Activated CD8-positive, alpha-beta T cell treated with anti-CD3 and anti-CD28 coated beads, Interleukin-2, amount 10 ng/mL, durations not matched to agents 7 days and 5 days (primary cell): ENCODE data around the gene TANC2. TPM values are rescaled to one million over a fixed set of nuclear protein-coding genes. Genes with fewer than 3 reads are reported as not detected.
"Not testable (repeated sequence)": the region's sequence is repeated elsewhere in the genome, so short reads cannot be mapped to it uniquely, and the experiment has no call there.

ENCODE experiments used
- ATAC-seq: fragments of 150-1000 bp; cut with Tn5 transposase; one replicate; pipeline ENCODE4 v1.10.0; 2021; ENCODE audit warnings: moderate library complexity
- CTCF ChIA-PET: fragments of 350-600 bp; sonication (Branson Sonifier 250); formaldehyde crosslinking; loops from one replicate; lab custom pipeline; 2021; ENCODE audit warnings: antibody characterized with exemption; lab: Charles Lee
- POLR2A ChIA-PET: fragments of 350-600 bp; sonication (Branson Sonifier 250); formaldehyde crosslinking; loops from one replicate; lab custom pipeline; 2021; ENCODE audit warnings: antibody characterized with exemption; lab: Charles Lee
- DNase-seq: peaks from one replicate; pipeline ENCODE4 v3.0.0-alpha.2; 2020
- H3K27ac Mint-ChIP-seq: one replicate; pipeline ENCODE4 v1.8.0; 2021; ENCODE audit warnings: mild to moderate bottlenecking, mixed read lengths
- H3K27me3 Mint-ChIP-seq: one replicate; pipeline ENCODE4 v1.8.0; 2021; ENCODE audit warnings: low read depth, mixed read lengths
- H3K36me3 Mint-ChIP-seq: one replicate; pipeline ENCODE4 v1.8.0; 2021; ENCODE audit warnings: low read depth, mixed read lengths
- H3K4me1 Mint-ChIP-seq: one replicate; pipeline ENCODE4 v1.8.0; 2021; ENCODE audit warnings: low read depth, mixed read lengths
- H3K4me3 Mint-ChIP-seq: one replicate; pipeline ENCODE4 v1.8.0; 2021; ENCODE audit warnings: mild to moderate bottlenecking, mixed read lengths
- H3K9me3 Mint-ChIP-seq: one replicate; pipeline ENCODE4 v1.8.0; 2022; ENCODE audit warnings: mixed read lengths; ENCODE audit not compliant: insufficient read depth
- total RNA-seq, 2 experiments: library from RNA; stranded (reverse); gene quantifications; one replicate each; pipeline ENCODE4 v1.2.3, GENCODE V29; 2021

Gene TANC2
- total RNA-seq, 2 experiments from 2014 or later, result 8.0 to 8.6 TPM

- ATAC-seq, result peak; percentile 60
- H3K4me3 Mint-ChIP-seq, result peak overlapping the region; percentile 76
- H3K36me3 Mint-ChIP-seq, result peaks cover 2% of the 10 kb centered on the region
- H3K27me3 Mint-ChIP-seq, result peaks cover 36% of the 10 kb centered on the region
- H3K4me1 Mint-ChIP-seq, result peaks cover 33% of the 10 kb centered on the region
- no peaks in the 10 kb centered on the region for H3K9me3 Mint-ChIP-seq
- CTCF ChIA-PET, result interaction anchor here (1.0 to 2.6 kb wide), 2 partner anchors 263 to 440 kb away, joined by 3 to 7 read pairs; no protein-coding TSS in a partner anchor
- POLR2A ChIA-PET, result no interaction called here
- H3K27ac Mint-ChIP-seq, result peak overlapping the region; percentile 43
- peak; percentile 61 for DNase-seq
Measured at GRCh38 chr17:62966426-62967204, 580 bp downstream of the TANC2 start.

DNA sequence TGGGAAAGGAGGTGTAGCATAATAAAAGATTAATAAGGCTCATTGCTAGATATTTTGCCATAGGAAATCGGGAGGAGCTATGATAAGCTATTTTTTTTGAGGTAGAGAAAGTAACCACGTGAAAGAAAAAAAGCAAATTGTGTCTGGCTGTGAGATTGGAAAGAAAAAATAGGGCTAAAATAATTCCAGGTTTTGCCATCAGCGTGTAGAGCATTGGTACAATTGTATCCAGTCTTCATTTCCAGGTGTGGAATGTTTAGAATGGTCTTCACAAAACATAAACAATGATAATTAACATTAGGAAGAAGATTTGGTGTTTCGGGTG lies 1.1 kb downstream of the TANC2 start:
- no peak for DNase-seq
- peaks cover 33% of the 10 kb centered on the region for H3K4me1 Mint-ChIP-seq
- H3K36me3 Mint-ChIP-seq, result peaks cover 2% of the 10 kb centered on the region
- H3K27ac Mint-ChIP-seq, result peak overlapping the region; percentile 43
- peaks cover 33% of the 10 kb centered on the region for H3K27me3 Mint-ChIP-seq
- POLR2A ChIA-PET, result no interaction called here
- H3K9me3 Mint-ChIP-seq, result no peaks in the 10 kb centered on the region
- CTCF ChIA-PET, result interaction anchor here (1.0 to 2.6 kb wide), 2 partner anchors 264 to 440 kb away, joined by 3 to 7 read pairs; no protein-coding TSS in a partner anchor
- no peak for ATAC-seq
- peak overlapping the region; percentile 76 for H3K4me3 Mint-ChIP-seq

DNA sequence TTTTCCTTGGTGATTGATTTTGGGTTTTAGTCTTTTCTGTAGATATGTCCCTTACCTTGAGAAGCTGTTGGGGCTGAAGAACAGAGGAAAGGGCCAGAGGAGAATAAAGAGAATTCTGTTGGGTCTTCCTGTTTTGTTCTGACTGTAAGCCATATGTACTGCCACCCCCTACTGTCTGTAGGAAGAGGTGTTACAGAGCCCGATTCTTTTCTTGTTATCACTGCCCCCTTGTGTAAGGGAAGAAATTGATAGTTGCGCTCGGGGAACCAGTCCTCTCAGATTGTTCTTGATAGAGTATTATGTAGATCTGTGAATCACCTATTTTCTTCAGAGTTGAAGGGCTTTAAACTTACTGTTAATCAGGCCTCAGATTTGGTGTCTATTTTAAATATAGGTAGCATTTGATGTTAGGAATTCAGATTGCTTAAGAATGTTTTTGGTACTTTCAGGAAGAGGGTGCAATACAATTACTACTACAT lies 2.4 kb downstream of the TANC2 start:
- CTCF ChIA-PET, result interaction anchor here (1.0 to 2.6 kb wide), 3 partner anchors 9 to 416 kb away, joined by 3 to 8 read pairs (median 7); no protein-coding TSS in a partner anchor
- POLR2A ChIA-PET, result no interaction called here
- no peak overlapping the region for H3K4me3 Mint-ChIP-seq
- ATAC-seq, result peak; percentile 66
- H3K27ac Mint-ChIP-seq, result no peak overlapping the region
- H3K27me3 Mint-ChIP-seq, result peaks cover 23% of the 10 kb centered on the region
- H3K36me3 Mint-ChIP-seq, result peaks cover 2% of the 10 kb centered on the region
- no peaks in the 10 kb centered on the region for H3K9me3 Mint-ChIP-seq
- DNase-seq, result peak; percentile 72
- peaks cover 33% of the 10 kb centered on the region for H3K4me1 Mint-ChIP-seq

- H3K4me1 Mint-ChIP-seq, result peaks cover 20% of the 10 kb centered on the region
- no peak overlapping the region for H3K27ac Mint-ChIP-seq
Measured at GRCh38 chr17:62970610-62971009, 4.6 kb downstream of the TANC2 start.

DNA sequence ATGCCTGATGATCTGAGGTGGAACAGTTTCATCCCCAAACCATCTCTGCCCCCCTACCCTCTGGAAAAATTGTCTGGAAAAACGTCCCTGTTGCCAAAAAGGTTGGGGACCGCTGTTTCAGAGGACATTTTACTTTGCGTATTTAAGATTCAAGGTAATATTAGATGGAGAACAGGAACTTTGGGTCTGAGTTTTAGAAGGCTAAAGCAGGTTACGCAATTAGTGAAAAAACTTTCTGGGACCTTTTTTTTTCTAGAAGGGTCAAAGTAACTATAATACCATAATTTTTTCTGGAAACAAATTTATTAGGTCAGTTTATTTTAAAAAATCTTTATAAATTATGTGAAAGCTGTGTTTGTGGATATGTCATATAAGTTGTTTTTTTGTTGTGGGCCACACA lies 5.8 kb downstream of the TANC2 start:
- Mint-ChIP-seq H3K36me3 (no peaks in the 10 kb centered on the region), H3K9me3 (no peaks in the 10 kb centered on the region), H3K27me3 (peaks cover 10% of the 10 kb centered on the region), H3K27ac (no peak overlapping the region), H3K4me3 (no peak overlapping the region), H3K4me1 (peaks cover 16% of the 10 kb centered on the region)
- ChIA-PET POLR2A (no interaction called here), CTCF (interaction anchor here (1.1 kb wide), 1 partner anchor 435 kb away, joined by 4 read pairs; no protein-coding TSS in a partner anchor)
- ATAC-seq, result no peak
- DNase-seq, result no peak

More at GRCh38 chr17:62970610-62971009, 4.6 kb downstream of the TANC2 start:
- ATAC-seq (no peak), DNase-seq (no peak)
- POLR2A ChIA-PET, result no interaction called here
- CTCF ChIA-PET, result interaction anchor here (1.1 to 1.3 kb wide), 2 partner anchors 298 to 436 kb away, joined by 4 to 5 read pairs; no protein-coding TSS in a partner anchor
- Mint-ChIP-seq H3K27me3 (peaks cover 12% of the 10 kb centered on the region), H3K9me3 (no peaks in the 10 kb centered on the region), H3K4me3 (no peak overlapping the region), H3K36me3 (no peaks in the 10 kb centered on the region)

GRCh38 chr17:62974788-62975187 lies 8.8 kb downstream of the TANC2 start:
- ChIA-PET POLR2A (no interaction called here), CTCF (interaction anchor here (1.3 kb wide), 1 partner anchor 250 kb away, joined by 3 read pairs; no protein-coding TSS in a partner anchor)
- ATAC-seq (no peak), DNase-seq (no peak)
- no peak overlapping the region for H3K27ac Mint-ChIP-seq
- no peaks in the 10 kb centered on the region for H3K27me3 Mint-ChIP-seq
- peaks cover 3% of the 10 kb centered on the region for H3K9me3 Mint-ChIP-seq
- H3K4me3 Mint-ChIP-seq, result no peak overlapping the region
- H3K36me3 Mint-ChIP-seq, result no peaks in the 10 kb centered on the region
- no peaks in the 10 kb centered on the region for H3K4me1 Mint-ChIP-seq

DNA sequence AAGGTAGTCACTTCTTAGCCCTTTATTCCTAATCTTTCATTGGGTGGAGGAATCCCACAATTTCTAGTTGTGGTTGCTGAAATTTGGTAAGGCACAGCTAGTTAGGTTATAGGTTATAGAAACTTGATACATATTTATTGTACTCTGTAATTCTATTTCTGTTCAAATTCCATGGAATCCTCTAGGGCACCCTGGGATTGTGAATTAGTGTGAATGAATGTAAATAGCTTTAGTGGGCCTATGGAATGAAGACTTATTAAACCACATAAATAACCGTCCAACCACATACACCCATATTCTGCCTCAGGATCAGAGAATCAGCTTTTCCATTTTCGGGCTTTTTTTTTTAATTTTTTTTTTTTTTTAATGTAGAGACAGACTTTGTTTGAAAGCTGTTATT lies 9.2 kb downstream of the TANC2 start:
- DNase-seq, result no peak
- no peak for ATAC-seq
- ChIA-PET CTCF (interaction anchor here (1.3 kb wide), 1 partner anchor 251 kb away, joined by 3 read pairs; no protein-coding TSS in a partner anchor), POLR2A (no interaction called here)
- Mint-ChIP-seq H3K4me3 (no peak overlapping the region), H3K27me3 (no peaks in the 10 kb centered on the region), H3K9me3 (peaks cover 3% of the 10 kb centered on the region), H3K27ac (no peak overlapping the region), H3K4me1 (no peaks in the 10 kb centered on the region), H3K36me3 (no peaks in the 10 kb centered on the region)

DNA sequence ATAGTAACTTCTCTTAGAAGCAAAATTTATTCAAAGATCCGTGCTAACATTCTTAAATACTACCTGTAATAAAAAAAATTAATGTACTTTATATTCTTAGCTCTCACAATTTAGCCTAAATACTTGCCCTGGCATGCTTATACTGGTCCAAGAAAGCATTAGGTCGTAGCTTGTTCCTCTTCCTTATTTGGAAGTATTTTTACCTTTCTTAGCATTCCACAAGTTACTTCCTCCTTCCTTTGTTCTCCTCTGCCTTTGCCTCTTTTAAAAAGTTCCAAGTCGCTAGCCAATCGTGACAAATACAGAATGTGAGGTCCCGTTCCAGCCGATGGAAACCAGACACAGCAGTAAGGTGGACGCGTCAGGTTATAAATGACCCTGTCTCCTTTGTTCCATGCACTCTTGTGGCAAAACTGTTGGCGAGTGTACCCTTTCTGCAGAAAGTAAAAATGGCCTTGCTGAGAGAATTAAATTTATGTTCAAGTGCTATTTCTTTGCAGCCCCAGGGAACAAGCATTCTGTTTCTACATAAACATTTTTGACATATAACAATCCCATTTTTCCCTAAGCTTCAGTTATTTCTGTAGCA lies 10.7 kb downstream of the TANC2 start:
- CTCF ChIA-PET, H3K27ac Mint-ChIP-seq, ATAC-seq, POLR2A ChIA-PET, H3K4me1 Mint-ChIP-seq, H3K9me3 Mint-ChIP-seq, H3K4me3 Mint-ChIP-seq, DNase-seq, H3K27me3 Mint-ChIP-seq, H3K36me3 Mint-ChIP-seq: not testable (repeated sequence)

DNA sequence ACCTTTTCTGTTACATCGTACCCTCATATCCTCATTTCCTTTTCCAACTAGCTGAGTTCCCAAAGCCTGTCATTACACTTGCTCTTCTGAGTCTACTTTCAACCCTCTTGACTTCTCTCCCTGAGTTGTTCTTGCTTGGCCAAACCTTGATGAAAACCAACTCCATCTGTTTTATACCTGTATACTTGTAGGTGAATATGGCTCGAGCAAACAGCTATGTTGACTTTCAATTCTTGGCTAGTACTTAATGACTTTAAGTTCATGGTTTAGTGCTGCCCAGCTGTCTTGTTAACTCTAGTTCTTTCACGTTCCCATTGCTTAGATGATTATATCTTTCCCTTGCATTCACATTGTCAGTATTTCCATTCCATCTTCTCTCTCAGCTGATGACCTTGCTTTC lies 14.8 kb downstream of the TANC2 start:
- Mint-ChIP-seq H3K36me3 (peaks cover 7% of the 10 kb centered on the region), H3K27ac (no peak overlapping the region), H3K27me3 (no peaks in the 10 kb centered on the region), H3K9me3 (peaks cover 25% of the 10 kb centered on the region), H3K4me3 (no peak overlapping the region), H3K4me1 (no peaks in the 10 kb centered on the region)
- ChIA-PET CTCF (interaction anchor here (1.2 kb wide), 1 partner anchor 15 kb away, joined by 3 read pairs; no protein-coding TSS in a partner anchor), POLR2A (no interaction called here)
- DNase-seq (no peak), ATAC-seq (no peak)

DNA sequence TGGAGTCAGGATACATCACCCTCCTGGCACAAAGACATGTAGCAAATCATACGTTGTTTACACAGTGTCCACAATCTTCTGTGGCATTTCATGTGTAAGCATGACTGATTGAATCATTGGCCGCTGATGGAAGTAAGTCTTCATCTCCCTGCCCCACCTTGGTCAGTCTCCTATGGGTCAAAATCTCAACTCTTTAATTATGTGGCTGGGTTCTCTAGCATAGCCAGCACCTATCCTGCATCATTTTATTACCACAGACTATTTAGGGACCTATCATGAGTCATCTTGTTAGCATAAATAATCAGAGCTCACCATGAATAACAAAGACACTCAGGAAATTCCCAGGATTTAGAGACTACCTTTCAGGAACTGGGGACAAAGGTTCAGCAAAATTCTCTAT lies 15.9 kb downstream of the TANC2 start:
- H3K27me3 Mint-ChIP-seq, result no peaks in the 10 kb centered on the region
- no peak overlapping the region for H3K4me3 Mint-ChIP-seq
- ChIA-PET POLR2A (no interaction called here), CTCF (interaction anchor here (0.7 to 1.2 kb wide), 2 partner anchors 13 to 49 kb away, joined by 3 read pairs; no protein-coding TSS in a partner anchor)
- DNase-seq (no peak), ATAC-seq (no peak)
- peaks cover 9% of the 10 kb centered on the region for H3K36me3 Mint-ChIP-seq
- H3K27ac Mint-ChIP-seq, result no peak overlapping the region
- no peaks in the 10 kb centered on the region for H3K4me1 Mint-ChIP-seq
- peaks cover 29% of the 10 kb centered on the region for H3K9me3 Mint-ChIP-seq

DNA sequence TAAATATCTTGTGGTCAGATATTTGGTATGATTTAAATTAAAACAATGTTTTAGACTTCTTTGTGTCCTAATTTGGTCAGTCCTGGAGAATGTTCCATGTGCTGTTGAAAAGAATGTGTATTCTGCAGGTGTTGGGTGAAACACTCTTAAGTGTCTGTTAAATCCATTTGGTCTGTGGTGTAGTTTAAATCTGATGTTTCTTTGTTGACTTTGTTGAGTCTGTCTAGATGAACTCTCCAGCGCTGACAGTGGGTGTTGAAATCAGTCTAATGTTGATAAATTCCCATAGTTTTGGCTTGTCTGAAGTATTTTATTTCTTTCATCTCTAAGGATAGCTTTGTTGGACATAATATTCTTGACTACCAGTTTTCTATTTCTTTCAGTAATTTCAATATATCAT lies 18.8 kb downstream of the TANC2 start:
- H3K4me3 Mint-ChIP-seq, result no peak overlapping the region
- H3K27ac Mint-ChIP-seq, result no peak overlapping the region
- peaks cover 26% of the 10 kb centered on the region for H3K9me3 Mint-ChIP-seq
- DNase-seq (no peak), ATAC-seq (no peak)
- H3K4me1 Mint-ChIP-seq, result no peaks in the 10 kb centered on the region
- ChIA-PET CTCF (interaction anchor here (1.4 kb wide), 1 partner anchor 16 kb away, joined by 4 read pairs; no protein-coding TSS in a partner anchor), POLR2A (no interaction called here)
- H3K27me3 Mint-ChIP-seq, result no peaks in the 10 kb centered on the region
- peaks cover 9% of the 10 kb centered on the region for H3K36me3 Mint-ChIP-seq
